HepG2 (cell line): ENCODE data around the gene DENND5B. TPM values are rescaled to one million over a fixed set of nuclear protein-coding genes. Genes with fewer than 3 reads are reported as not detected.

Experiments
- DNMT3B ChIP-seq: conservative IDR thresholded peaks from 2 replicates; pipeline ENCODE4 v1.6.1; 2016; ENCODE audit warnings: missing biosample characterization, control low read depth
- ERF ChIP-seq: IDR thresholded peaks from 2 replicates; pipeline ENCODE4 v1.6.1; 2018; ENCODE audit warnings: missing biosample characterization, missing genetic modification reagents
- HNRNPLL ChIP-seq: fragments of 200-400 bp; formaldehyde crosslinking; IDR thresholded peaks from 2 replicates; pipeline ENCODE4 v1.6.1; 2017; ENCODE audit warnings: mild to moderate bottlenecking, low read depth, low read length; ENCODE audit not compliant: poor library complexity, severe bottlenecking
- MED8 ChIP-seq: sonication (generic); formaldehyde crosslinking; IDR thresholded peaks from 2 replicates; pipeline ENCODE4 v1.8.1; 2023; ENCODE audit warnings: mild to moderate bottlenecking, missing genetic modification reagents; ENCODE audit not compliant: insufficient replicate concordance
- MXD3 ChIP-seq: IDR thresholded peaks from 2 replicates; pipeline ENCODE4 v1.6.1; 2016; ENCODE audit warnings: mild to moderate bottlenecking, missing biosample characterization, missing genetic modification reagents
- NBN ChIP-seq: fragments of 450-650 bp; conservative IDR thresholded peaks from 2 replicates; pipeline ENCODE4 v1.6.1; 2017
- PRDM10 ChIP-seq: sonication (generic); formaldehyde crosslinking; IDR thresholded peaks from 2 replicates; pipeline ENCODE4 v1.4.0; 2020; ENCODE audit warnings: low read depth, missing genetic modification reagents
- SIN3B ChIP-seq: fragments of 150-350 bp; IDR thresholded peaks from 2 replicates; pipeline ENCODE4 v1.6.1; 2014; ENCODE audit warnings: low read length
- SMAD3 ChIP-seq: sonication (generic); formaldehyde crosslinking; IDR thresholded peaks from 2 replicates; pipeline ENCODE4 v1.4.0; 2020; ENCODE audit warnings: missing genetic modification reagents
- U2AF2 ChIP-seq: fragments of 200-400 bp; formaldehyde crosslinking; IDR thresholded peaks from 2 replicates; pipeline ENCODE4 v1.6.1; 2017; ENCODE audit warnings: low read depth, mild to moderate bottlenecking, low read length
- ZBTB25 ChIP-seq: IDR thresholded peaks from 2 replicates; pipeline ENCODE4 v1.6.1; 2018; ENCODE audit warnings: missing genetic modification reagents
- ZFP62 ChIP-seq: sonication (generic); formaldehyde crosslinking; IDR thresholded peaks from 2 replicates; pipeline ENCODE4 v1.4.0; 2020; ENCODE audit warnings: missing genetic modification reagents
- ZKSCAN8 ChIP-seq: IDR thresholded peaks from 2 replicates; pipeline ENCODE4 v1.6.1; 2016; ENCODE audit warnings: borderline replicate concordance, missing genetic modification reagents, missing compliant biosample characterization
- ZNF121 ChIP-seq: sonication (generic); formaldehyde crosslinking; IDR thresholded peaks from 2 replicates; pipeline ENCODE4 v1.5.0; 2020; ENCODE audit warnings: mild to moderate bottlenecking, missing genetic modification reagents
- ZNF230 ChIP-seq: sonication (generic); formaldehyde crosslinking; IDR thresholded peaks from 2 replicates; pipeline ENCODE4 v1.4.0; 2020; ENCODE audit warnings: mild to moderate bottlenecking, missing genetic modification reagents
- ZNF441 ChIP-seq: sonication (generic); formaldehyde crosslinking; IDR thresholded peaks from 2 replicates; pipeline ENCODE4 v1.7.0; 2021; ENCODE audit warnings: missing genetic modification reagents, borderline replicate concordance
- ZNF501 ChIP-seq: sonication (generic); formaldehyde crosslinking; IDR thresholded peaks from 2 replicates; pipeline ENCODE4 v1.5.1; 2020; ENCODE audit warnings: mild to moderate bottlenecking, moderate library complexity, missing genetic modification reagents
- ZNF530 ChIP-seq: sonication (generic); formaldehyde crosslinking; IDR thresholded peaks from 2 replicates; pipeline ENCODE4 v1.5.0; 2020; ENCODE audit warnings: low read depth, mild to moderate bottlenecking, missing genetic modification reagents
- ZNF574 ChIP-seq: sonication (generic); formaldehyde crosslinking; IDR thresholded peaks from 2 replicates; pipeline ENCODE4 v1.4.0; 2020; ENCODE audit warnings: missing genetic modification reagents
- ZNF605 ChIP-seq: sonication (generic); formaldehyde crosslinking; IDR thresholded peaks from 2 replicates; pipeline ENCODE4 v1.8.0; 2022; ENCODE audit warnings: mild to moderate bottlenecking, missing genetic modification reagents
- ZNF720 ChIP-seq: sonication (generic); formaldehyde crosslinking; IDR thresholded peaks from 2 replicates; pipeline ENCODE4 v1.4.0; 2020; ENCODE audit warnings: missing genetic modification reagents
- ZSCAN5A ChIP-seq: sonication (generic); formaldehyde crosslinking; IDR thresholded peaks from 2 replicates; pipeline ENCODE4 v1.8.0; 2022; ENCODE audit warnings: mild to moderate bottlenecking, missing genetic modification reagents, borderline replicate concordance
- polyA plus RNA-seq, 8 experiments: library from polyadenylated mRNA; depleted of rRNA in 3 of 8; stranded (reverse) in 7 of 8; unstranded in 1 of 8; fragments of >200 nt; fragmentation: Illumina TruSeq in 4 of 8; extraction: Trizol in 4 of 8; gene quantifications; 2 replicates each; pipeline versions ENCODE4 v1.2.1 to v1.2.3, GENCODE V29; 2011 to 2016; ENCODE audit warnings: low read depth in 4 of 8, missing spikeins in 1 of 8, mixed read lengths in 1 of 8; ENCODE audit not compliant: insufficient read depth in 1 of 8
- total RNA-seq, 5 experiments: library from RNA; depleted of rRNA; stranded (reverse); fragments of >200 nt; fragmentation: Illumina TruSeq; extraction: Trizol; gene quantifications; 2 replicates each; pipeline ENCODE4 v1.2.3, GENCODE V29; 2016; ENCODE audit warnings: low read depth in 1 of 5

Gene DENND5B
- total and polyA plus RNA-seq, 2 of the 13 experiments (the other 11 are each of a cell fraction or from before 2014, with no cell fraction given), result 14.7 to 18.7 TPM

GRCh38 chr12:31591380-31591901 is 505 bp upstream of the DENND5B start (continued):
- no peak for TF ChIP-seq ZNF574 (CRISPR knock-in tag)
- no peak for TF ChIP-seq U2AF2
- no peak for TF ChIP-seq SMAD3 (CRISPR knock-in tag)
- no peak for TF ChIP-seq MXD3 (CRISPR knock-in tag)
- TF ChIP-seq ERF (CRISPR knock-in tag), result peak; percentile 55; the same call in 1 of the 2 replicates
- TF ChIP-seq ZKSCAN8 (CRISPR knock-in tag), result no peak
- TF ChIP-seq ZNF230, result no peak
- no peak for TF ChIP-seq MED8 (CRISPR knock-in tag)
- TF ChIP-seq HNRNPLL, result no peak
- no peak for TF ChIP-seq ZNF121 (CRISPR knock-in tag)
- no peak for TF ChIP-seq DNMT3B (CRISPR knock-in tag)
- TF ChIP-seq ZNF501 (CRISPR knock-in tag), result 0 out of 2 replicates have a peak, but pooled peaks have one; percentile 47
- 0 out of 2 replicates have a peak, but pooled peaks have one; percentile 34 for TF ChIP-seq ZNF605 (CRISPR knock-in tag)
- TF ChIP-seq ZFP62 (CRISPR knock-in tag), result no peak
- TF ChIP-seq ZNF441 (CRISPR knock-in tag), result 0 out of 2 replicates have a peak, but pooled peaks have one; percentile 10
- TF ChIP-seq ZSCAN5A (CRISPR knock-in tag), result no peak
- TF ChIP-seq NBN, result no peak
- TF ChIP-seq ZNF530 (CRISPR knock-in tag), result no peak
- TF ChIP-seq ZNF720 (CRISPR knock-in tag), result no peak
- peak; percentile 73 for TF ChIP-seq PRDM10 (CRISPR knock-in tag)
- no peak for TF ChIP-seq ZBTB25 (CRISPR knock-in tag)
- TF ChIP-seq SIN3B, result no peak
